H7 (cell line): ENCODE measurements around the gene GALNS. TPM values are rescaled to one million over a fixed set of nuclear protein-coding genes. Genes with fewer than 3 reads are reported as not detected.
A peak's percentile ranks its signal among the peaks of the same experiment; 100 is the strongest.

Experiments used
- DNase-seq: peaks from one replicate; pipeline ENCODE4 v3.0.0; 2012
- H3K27me3 ChIP-seq: 2 replicates; pipeline ENCODE4 v1.6.0; 2011; ENCODE audit warnings: mild to moderate bottlenecking, low read length; ENCODE audit not compliant: control insufficient read depth, insufficient read depth
- H3K36me3 ChIP-seq: replicated peaks from 2 replicates; pipeline ENCODE4 v1.5.1; 2011; ENCODE audit warnings: low read length; ENCODE audit not compliant: control insufficient read depth, insufficient read depth
- H3K4me3 ChIP-seq: 2 replicates; pipeline ENCODE4 v1.5.1; 2011; ENCODE audit warnings: low read depth, mild to moderate bottlenecking, control low read depth, low read length, moderate library complexity; ENCODE audit not compliant: insufficient read depth
- total RNA-seq: library from RNA; depleted of rRNA; stranded (reverse); fragments of >200 nt; shearing (Covaris generic); gene quantifications from 2 replicates; pipeline ENCODE4 v1.2.3, GENCODE V29; 2014

GALNS gene
- total RNA-seq, 1 experiment from 2014 or later = 6.7 TPM

- Histone ChIP-seq H3K27me3 (peaks cover 4% of the 10 kb centered on the region), H3K36me3 (no peaks in the 10 kb centered on the region), H3K4me3 (no peak overlapping the region)
- DNase-seq = no peak
These were observed 74.0 kb downstream of the GALNS start for GRCh38 chr16:88782454-88783390.

GRCh38 chr16:88781140-88782077 is 75.3 kb downstream of the GALNS start:
- peaks cover 4% of the 10 kb centered on the region for H3K27me3 ChIP-seq
- DNase-seq = no peak
- H3K36me3 ChIP-seq = no peaks in the 10 kb centered on the region
- no peak overlapping the region for H3K4me3 ChIP-seq

GRCh38 chr16:88780142-88781062 is 76.3 kb downstream of the GALNS start:
- no peaks in the 10 kb centered on the region for H3K36me3 ChIP-seq
- no peak overlapping the region for H3K4me3 ChIP-seq
- DNase-seq = no peak
- H3K27me3 ChIP-seq = no peaks in the 10 kb centered on the region

GRCh38 chr16:88779406-88780141 is 77.2 kb downstream of the GALNS start:
- H3K36me3 ChIP-seq = no peaks in the 10 kb centered on the region
- DNase-seq = no peak
- no peaks in the 10 kb centered on the region for H3K27me3 ChIP-seq
- H3K4me3 ChIP-seq = no peak overlapping the region

- DNase-seq = no peak
- no peaks in the 10 kb centered on the region for H3K36me3 ChIP-seq
- H3K4me3 ChIP-seq = no peak overlapping the region
- no peaks in the 10 kb centered on the region for H3K27me3 ChIP-seq
These were observed 78.1 kb downstream of the GALNS start for GRCh38 chr16:88778541-88779065.

- DNase-seq = no peak
- Histone ChIP-seq H3K27me3 (no peaks in the 10 kb centered on the region), H3K36me3 (no peaks in the 10 kb centered on the region), H3K4me3 (no peak overlapping the region)
These were observed 78.5 kb downstream of the GALNS start for GRCh38 chr16:88778271-88778525.

GRCh38 chr16:88777471-88778270 is 79.1 kb downstream of the GALNS start:
- H3K36me3 ChIP-seq = no peaks in the 10 kb centered on the region
- peak; percentile 85 for DNase-seq
- H3K4me3 ChIP-seq = no peak overlapping the region
- no peaks in the 10 kb centered on the region for H3K27me3 ChIP-seq

GRCh38 chr16:88775825-88776224 is 80.9 kb downstream of the GALNS start:
- H3K36me3 ChIP-seq = no peaks in the 10 kb centered on the region
- DNase-seq = no peak

GRCh38 chr16:88774544-88775393 is 82.0 kb downstream of the GALNS start:
- DNase-seq = no peak
- no peak overlapping the region for H3K4me3 ChIP-seq
- H3K27me3 ChIP-seq = no peaks in the 10 kb centered on the region
- H3K36me3 ChIP-seq = no peaks in the 10 kb centered on the region

More at GRCh38 chr16:88775825-88776224, 80.9 kb downstream of the GALNS start:
- Histone ChIP-seq H3K4me3 (no peak overlapping the region), H3K27me3 (no peaks in the 10 kb centered on the region)

- no peak for DNase-seq
- Histone ChIP-seq H3K27me3 (no peaks in the 10 kb centered on the region), H3K4me3 (no peak overlapping the region)
These were observed 82.9 kb downstream of the GALNS start for GRCh38 chr16:88773812-88774291.

GRCh38 chr16:88772871-88773811 is 83.6 kb downstream of the GALNS start:
- Histone ChIP-seq H3K27me3 (no peaks in the 10 kb centered on the region), H3K36me3 (no peaks in the 10 kb centered on the region), H3K4me3 (no peak overlapping the region)
- no peak for DNase-seq

More at GRCh38 chr16:88773812-88774291, 82.9 kb downstream of the GALNS start:
- H3K36me3 ChIP-seq = no peaks in the 10 kb centered on the region
